ENCODE results near the gene HDAC8.
"Not testable (repeated sequence)": the region's sequence is repeated elsewhere in the genome, so short reads cannot be mapped to it uniquely, and the experiment has no call there.

The HDAC8 gene

GRCh38 chrX:72526534-72527508, 45.8 kb downstream of the HDAC8 start:
- no peak for DNase-seq

GRCh38 chrX:72498782-72499181, 73.9 kb downstream of the HDAC8 start:
- no peak for DNase-seq

- DNase-seq, result no peak
Measured at GRCh38 chrX:72495046-72495445, 77.6 kb downstream of the HDAC8 start.

- no peak for DNase-seq
Measured at GRCh38 chrX:72492499-72492898, 80.1 kb downstream of the HDAC8 start.

GRCh38 chrX:72490221-72490620, 82.4 kb downstream of the HDAC8 start:
- not testable (repeated sequence) for DNase-seq

- no peak for DNase-seq
Measured at GRCh38 chrX:72487661-72488060, 85.0 kb downstream of the HDAC8 start.

GRCh38 chrX:72479324-72480274, 93.0 kb downstream of the HDAC8 start:
- DNase-seq, result no peak

- DNase-seq, result no peak
Measured at GRCh38 chrX:72478853-72479252, 93.8 kb downstream of the HDAC8 start.

- DNase-seq, result no peak
Measured at GRCh38 chrX:72478351-72478750, 94.3 kb downstream of the HDAC8 start.

- DNase-seq, result no peak
Measured at GRCh38 chrX:72477781-72478181, 94.9 kb downstream of the HDAC8 start.

- no peak for DNase-seq
Measured at GRCh38 chrX:72477376-72477775, 95.3 kb downstream of the HDAC8 start.

- no peak for DNase-seq
Measured at GRCh38 chrX:72475952-72476668, 96.5 kb downstream of the HDAC8 start.

GRCh38 chrX:72475338-72475737, 97.3 kb downstream of the HDAC8 start:
- no peak for DNase-seq

GRCh38 chrX:72470532-72471223, 102.0 kb downstream of the HDAC8 start:
- no peak for DNase-seq

- no peak for DNase-seq
Measured at GRCh38 chrX:72470117-72470516, 102.5 kb downstream of the HDAC8 start.

GRCh38 chrX:72468607-72469006, 104.0 kb downstream of the HDAC8 start:
- no peak for DNase-seq

- DNase-seq, result no peak
Measured at GRCh38 chrX:72467135-72467534, 105.5 kb downstream of the HDAC8 start.

- DNase-seq, result no peak
Measured at GRCh38 chrX:72466493-72466892, 106.2 kb downstream of the HDAC8 start.

GRCh38 chrX:72465889-72466288, 106.8 kb downstream of the HDAC8 start:
- DNase-seq, result no peak

GRCh38 chrX:72461766-72462165, 110.9 kb downstream of the HDAC8 start:
- DNase-seq, result no peak

GRCh38 chrX:72461288-72461687, 111.4 kb downstream of the HDAC8 start:
- no peak for DNase-seq

- no peak for DNase-seq
Measured at GRCh38 chrX:72460715-72461114, 111.9 kb downstream of the HDAC8 start.
